H9 (cell line): ENCODE data around the gene DDX19B. TPM values are rescaled to one million over a fixed set of nuclear protein-coding genes. Genes with fewer than 3 reads are reported as not detected.
"Not testable (repeated sequence)": the region's sequence is repeated elsewhere in the genome, so short reads cannot be mapped to it uniquely, and the experiment has no call there.

ENCODE experiments used
- DNase-seq: peaks from one replicate; pipeline ENCODE4 v3.0.0-alpha.2; 2017
- H2AFZ ChIP-seq: one replicate; pipeline ENCODE4 v1.6.1; 2013; ENCODE audit warnings: mild to moderate bottlenecking, low read length, control low read depth, moderate library complexity
- H2AK5ac ChIP-seq: 2 replicates; pipeline ENCODE4 v1.6.1; 2013; ENCODE audit warnings: low read length, control low read depth, mixed read lengths; ENCODE audit not compliant: insufficient read length
- H2BK120ac ChIP-seq: one replicate; pipeline ENCODE4 v1.6.1; 2013; ENCODE audit warnings: low read depth, mild to moderate bottlenecking, low read length, control low read depth, inconsistent platforms; ENCODE audit not compliant: poor library complexity, severe bottlenecking
- H2BK12ac ChIP-seq: 2 replicates; pipeline ENCODE4 v1.6.1; 2013; ENCODE audit warnings: low read length, control low read depth, mixed read lengths, low read depth; ENCODE audit not compliant: insufficient read length
- H2BK15ac ChIP-seq: 2 replicates; pipeline ENCODE4 v1.6.1; 2013; ENCODE audit warnings: low read depth, low read length, control low read depth
- H2BK20ac ChIP-seq: one replicate; pipeline ENCODE4 v1.6.1; 2013; ENCODE audit warnings: low read depth, mild to moderate bottlenecking, low read length, control low read depth, inconsistent platforms; ENCODE audit not compliant: poor library complexity, severe bottlenecking
- H2BK5ac ChIP-seq: 2 replicates; pipeline ENCODE4 v1.6.1; 2013; ENCODE audit warnings: low read length, control low read depth, mixed read lengths; ENCODE audit not compliant: insufficient read length
- H3K14ac ChIP-seq: 2 replicates; pipeline ENCODE4 v1.6.1; 2013; ENCODE audit warnings: low read length, control low read depth; ENCODE audit not compliant: insufficient read depth
- H3K18ac ChIP-seq: 2 replicates; pipeline ENCODE4 v1.6.1; 2013; ENCODE audit warnings: low read depth, mild to moderate bottlenecking, mixed read lengths, low read length, control low read depth; ENCODE audit not compliant: insufficient read length
- H3K23ac ChIP-seq: 2 replicates; pipeline ENCODE4 v1.6.1; 2013; ENCODE audit warnings: low read length, control low read depth, mixed read lengths, low read depth; ENCODE audit not compliant: insufficient read length
- H3K23me2 ChIP-seq: 2 replicates; pipeline ENCODE4 v1.6.1; 2013; ENCODE audit warnings: low read depth, mild to moderate bottlenecking, mixed read lengths, low read length, control low read depth; ENCODE audit not compliant: insufficient read length, poor library complexity, severe bottlenecking
- H3K27ac ChIP-seq: 2 replicates; pipeline ENCODE4 v1.5.1; 2013; ENCODE audit warnings: low read length, control low read depth, mixed read lengths, low read depth; ENCODE audit not compliant: insufficient read length
- H3K27me3 ChIP-seq: 2 replicates; pipeline ENCODE4 v1.6.1; 2013; ENCODE audit warnings: low read length, control low read depth, inconsistent platforms; ENCODE audit not compliant: insufficient read depth
- H3K4ac ChIP-seq: 2 replicates; pipeline ENCODE4 v1.6.1; 2013; ENCODE audit warnings: low read depth, mild to moderate bottlenecking, control low read depth, inconsistent platforms, low read length, moderate library complexity
- H3K4me1 ChIP-seq: 2 replicates; pipeline ENCODE4 v1.6.1; 2013; ENCODE audit warnings: low read length, control low read depth, inconsistent platforms; ENCODE audit not compliant: insufficient read depth
- H3K4me2 ChIP-seq: 2 replicates; pipeline ENCODE4 v1.6.1; 2013; ENCODE audit warnings: low read length, control low read depth, mixed read lengths; ENCODE audit not compliant: insufficient read length, insufficient read depth
- H3K56ac ChIP-seq: 2 replicates; pipeline ENCODE4 v1.6.1; 2013; ENCODE audit warnings: low read depth, mild to moderate bottlenecking, mixed read lengths, low read length, control low read depth; ENCODE audit not compliant: insufficient read length
- H3K79me1 ChIP-seq: 2 replicates; pipeline ENCODE4 v1.6.1; 2013; ENCODE audit warnings: low read depth, mild to moderate bottlenecking, moderate library complexity, low read length, control low read depth, inconsistent platforms; ENCODE audit not compliant: insufficient read depth, poor library complexity, severe bottlenecking
- H3K79me2 ChIP-seq: 2 replicates; pipeline ENCODE4 v1.6.1; 2013; ENCODE audit warnings: low read length, control low read depth, inconsistent platforms; ENCODE audit not compliant: insufficient read depth
- H3K9ac ChIP-seq: 2 replicates; pipeline ENCODE4 v1.6.1; 2013; ENCODE audit warnings: low read length, control low read depth, mixed read lengths; ENCODE audit not compliant: insufficient read length; ENCODE audit errors: extremely low read depth
- H3K9me3 ChIP-seq: one replicate; pipeline ENCODE4 v1.6.1; 2013; ENCODE audit warnings: low read depth, low read length, inconsistent platforms; ENCODE audit not compliant: control insufficient read depth
- H3T11ph ChIP-seq: one replicate; pipeline ENCODE4 v1.6.1; 2013; ENCODE audit warnings: mild to moderate bottlenecking, low read length, control low read depth, inconsistent platforms
- H4K20me1 ChIP-seq: one replicate; pipeline ENCODE4 v1.6.1; 2013; ENCODE audit not compliant: control insufficient read depth, insufficient read length, insufficient read depth
- H4K5ac ChIP-seq: 2 replicates; pipeline ENCODE4 v1.6.1; 2013; ENCODE audit warnings: low read depth, mild to moderate bottlenecking, mixed read lengths, low read length, control low read depth; ENCODE audit not compliant: insufficient read length
- H4K8ac ChIP-seq: replicated peaks from 2 replicates; pipeline ENCODE4 v1.6.1; 2013; ENCODE audit warnings: low read length, control low read depth, mixed read lengths, low read depth; ENCODE audit not compliant: insufficient read length
- H4K91ac ChIP-seq: 2 replicates; pipeline ENCODE4 v1.6.1; 2013; ENCODE audit warnings: low read depth, mild to moderate bottlenecking, moderate library complexity, mixed read lengths, low read length, control low read depth; ENCODE audit not compliant: insufficient read length
- H3K27ac Mint-ChIP-seq, 3 experiments: 2 replicates in 2 of 3; 3 replicates in 1 of 3; pipeline ENCODE4 v1.8.0; 2020 to 2021; ENCODE audit warnings: mixed read lengths in 3 of 3, mild to moderate bottlenecking in 1 of 3, moderate library complexity in 1 of 3
- H3K27me3 Mint-ChIP-seq: 2 replicates; pipeline ENCODE4 v1.8.0; 2021; ENCODE audit warnings: low read depth, mild to moderate bottlenecking, moderate library complexity, mixed read lengths
- H3K36me3 Mint-ChIP-seq, 3 experiments: 2 replicates in 2 of 3; 3 replicates in 1 of 3; pipeline ENCODE4 v1.8.0; 2020 to 2021; ENCODE audit warnings: low read depth in 3 of 3, mixed read lengths in 3 of 3; ENCODE audit not compliant: insufficient read depth in 1 of 3
- H3K4me1 Mint-ChIP-seq, 2 experiments: 2 replicates each; pipeline ENCODE4 v1.8.0; 2020; ENCODE audit warnings: mixed read lengths in 2 of 2
- H3K4me3 Mint-ChIP-seq, 2 experiments: 2 replicates in 1 of 2; 3 replicates in 1 of 2; pipeline ENCODE4 v1.8.0; 2020 to 2021; ENCODE audit warnings: mild to moderate bottlenecking in 2 of 2, mixed read lengths in 2 of 2, moderate library complexity in 1 of 2
- H3K9me3 Mint-ChIP-seq, 2 experiments: 2 replicates in 1 of 2; 3 replicates in 1 of 2; pipeline ENCODE4 v1.8.0; 2020; ENCODE audit warnings: mild to moderate bottlenecking in 2 of 2, mixed read lengths in 2 of 2, moderate library complexity in 1 of 2
- CTCF ChIP-seq: fragments of 200-600 bp; sonication (generic); conservative IDR thresholded peaks from 3 replicates; pipeline ENCODE4 v1.8.0; 2021; ENCODE audit warnings: antibody characterized with exemption, mild to moderate bottlenecking
- WGBS: extraction: QIAGEN DNeasy Blood & Tissue Kit; methylation state at CpG from one replicate; pipeline ENCODE4 v1.1.7; 2013; ENCODE audit warnings: missing lambda C conversion rate, low lambda C conversion rate, mixed read lengths; ENCODE audit not compliant: insufficient read length; ENCODE audit errors: extremely low coverage; 5-methylcytosine and 5-hydroxymethylcytosine counted together
- total RNA-seq: library from RNA; stranded (reverse); gene quantifications from 2 replicates; pipeline ENCODE4 v1.2.1, GENCODE V29; 2021

The DDX19B gene
- total RNA-seq, 1 experiment from 2014 or later = 47.3 TPM

GRCh38 chr16:70276392-70276791 is 22.6 kb upstream of the DDX19B start:
- no peaks in the 10 kb centered on the region for H4K20me1 ChIP-seq
- no peak overlapping the region for H3K27ac ChIP-seq
- no peaks in the 10 kb centered on the region for H3K9me3 ChIP-seq
- H4K5ac ChIP-seq = no peak overlapping the region
- no peaks in the 10 kb centered on the region for H3K9me3 Mint-ChIP-seq
- H3K4ac ChIP-seq = no peak overlapping the region
- H2BK5ac ChIP-seq = no peak overlapping the region
- no peaks in the 10 kb centered on the region for H3K27me3 ChIP-seq
- H2AFZ ChIP-seq = no peak overlapping the region
- H4K91ac ChIP-seq = no peak overlapping the region
- no peaks in the 10 kb centered on the region for H3K27me3 Mint-ChIP-seq
- H3K9ac ChIP-seq = no peak overlapping the region
- no peak overlapping the region for H2BK120ac ChIP-seq
- H3K36me3 Mint-ChIP-seq = peaks cover 60 to 85% (median 83%) of the 10 kb centered on the region in 3 experiments
- H3K4me3 Mint-ChIP-seq = no peak overlapping the region
- no peak overlapping the region for H2BK15ac ChIP-seq
- H3K4me1 Mint-ChIP-seq = no peaks in the 10 kb centered on the region
- H4K8ac ChIP-seq = no peak overlapping the region
- H3K18ac ChIP-seq = no peak overlapping the region
- H3K56ac ChIP-seq = no peak overlapping the region
- H3T11ph ChIP-seq = no peak overlapping the region
- H3K27ac Mint-ChIP-seq = 0 out of 7 replicates have a peak overlapping the region, but pooled peaks of 1 of the 3 experiments have one; percentile 5
- no peak overlapping the region for H2BK12ac ChIP-seq
- H3K23ac ChIP-seq = no peak overlapping the region
- no peak for TF ChIP-seq CTCF
- no peak overlapping the region for H3K4me2 ChIP-seq
- H2AK5ac ChIP-seq = no peak overlapping the region
- H3K4me1 ChIP-seq = no peaks in the 10 kb centered on the region
- H2BK20ac ChIP-seq = no peak overlapping the region
- H3K23me2 ChIP-seq = no peaks in the 10 kb centered on the region
- peaks cover 13% of the 10 kb centered on the region for H3K79me1 ChIP-seq
- no CpG with 5 or more reads among the region's 1 CpG for WGBS
- DNase-seq = no peak
- peaks cover 3% of the 10 kb centered on the region; the same call in 1 of the 2 replicates for H3K79me2 ChIP-seq
- no peak overlapping the region for H3K14ac ChIP-seq

GRCh38 chr16:70287304-70287971 is 11.5 kb upstream of the DDX19B start:
- H4K8ac ChIP-seq, H4K91ac ChIP-seq, H3K56ac ChIP-seq, H4K20me1 ChIP-seq, H2AFZ ChIP-seq, H2AK5ac ChIP-seq, DNase-seq, H3K23ac ChIP-seq, H3K27me3 Mint-ChIP-seq, H3K9me3 Mint-ChIP-seq, H3K4ac ChIP-seq, H3K4me1 Mint-ChIP-seq, H4K5ac ChIP-seq, H3K23me2 ChIP-seq, H3K27ac ChIP-seq, H2BK12ac ChIP-seq, H3K9ac ChIP-seq, H3K18ac ChIP-seq, H3K27me3 ChIP-seq, H2BK120ac ChIP-seq, H2BK20ac ChIP-seq, H3K9me3 ChIP-seq, H2BK5ac ChIP-seq, H3T11ph ChIP-seq, H3K4me1 ChIP-seq, H3K14ac ChIP-seq, H2BK15ac ChIP-seq: not testable (repeated sequence)
- peaks cover 23% of the 10 kb centered on the region; the same call in 1 of the 2 replicates for H3K79me2 ChIP-seq
- WGBS = no CpG with 5 or more reads among the region's 17 CpGs
- peak overlapping the region; percentile 74 for H3K4me2 ChIP-seq
- Mint-ChIP-seq H3K4me3 (peak overlapping the region; percentile 94 to 95), H3K27ac (peak overlapping the region; percentile 32 to 95 (median 90); a peak in 3 of 7 replicates), H3K36me3 (peaks cover 34 to 44% (median 41%) of the 10 kb centered on the region in 3 experiments)
- H3K79me1 ChIP-seq = peaks cover 10% of the 10 kb centered on the region
